WTC11 (cell line): ENCODE results near the gene KLK3.

ENCODE experiments used
- MAX ChIP-seq: sonication (generic); formaldehyde crosslinking; IDR thresholded peaks from 2 replicates; pipeline ENCODE4 v1.8.0; 2022; ENCODE audit warnings: mild to moderate bottlenecking, missing genetic modification reagents
- TF ChIP-seq, protein P1 (sequence below): sonication (generic); formaldehyde crosslinking; IDR thresholded peaks from 2 replicates; pipeline ENCODE4 v1.8.1; 2023; ENCODE audit warnings: mild to moderate bottlenecking, missing genetic modification reagents
- TF ChIP-seq, protein P2 (sequence below): sonication (generic); formaldehyde crosslinking; conservative IDR thresholded peaks from 2 replicates; pipeline ENCODE4 v1.8.1; 2022; ENCODE audit warnings: mild to moderate bottlenecking, missing genetic modification reagents

DNA sequence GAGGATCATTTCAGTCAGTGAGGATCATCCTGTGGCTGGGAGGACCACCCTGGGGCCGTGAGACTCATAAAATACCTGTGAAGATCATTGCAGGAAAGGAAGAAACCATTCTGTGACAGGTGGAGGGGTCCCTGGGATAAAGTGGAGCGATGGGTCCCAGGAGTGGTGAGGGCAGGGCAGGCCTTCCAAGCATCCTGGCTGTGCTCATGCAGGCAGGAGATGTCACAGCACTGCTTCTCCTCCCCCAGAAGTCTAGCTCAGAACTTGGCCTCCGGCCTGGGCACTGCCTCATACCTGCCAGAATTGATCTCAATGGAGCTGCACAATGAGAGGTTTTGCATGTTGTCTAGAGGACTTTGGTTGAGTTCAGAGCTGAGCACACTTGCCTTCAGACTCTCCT lies 42.2 kb upstream of the KLK3 start:
- TF ChIP-seq, protein P1, sequence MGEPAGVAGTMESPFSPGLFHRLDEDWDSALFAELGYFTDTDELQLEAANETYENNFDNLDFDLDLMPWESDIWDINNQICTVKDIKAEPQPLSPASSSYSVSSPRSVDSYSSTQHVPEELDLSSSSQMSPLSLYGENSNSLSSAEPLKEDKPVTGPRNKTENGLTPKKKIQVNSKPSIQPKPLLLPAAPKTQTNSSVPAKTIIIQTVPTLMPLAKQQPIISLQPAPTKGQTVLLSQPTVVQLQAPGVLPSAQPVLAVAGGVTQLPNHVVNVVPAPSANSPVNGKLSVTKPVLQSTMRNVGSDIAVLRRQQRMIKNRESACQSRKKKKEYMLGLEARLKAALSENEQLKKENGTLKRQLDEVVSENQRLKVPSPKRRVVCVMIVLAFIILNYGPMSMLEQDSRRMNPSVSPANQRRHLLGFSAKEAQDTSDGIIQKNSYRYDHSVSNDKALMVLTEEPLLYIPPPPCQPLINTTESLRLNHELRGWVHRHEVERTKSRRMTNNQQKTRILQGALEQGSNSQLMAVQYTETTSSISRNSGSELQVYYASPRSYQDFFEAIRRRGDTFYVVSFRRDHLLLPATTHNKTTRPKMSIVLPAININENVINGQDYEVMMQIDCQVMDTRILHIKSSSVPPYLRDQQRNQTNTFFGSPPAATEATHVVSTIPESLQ (CRISPR knock-in tag), result no peak
- no peak for TF ChIP-seq MAX (CRISPR knock-in tag)
- TF ChIP-seq, protein P2, sequence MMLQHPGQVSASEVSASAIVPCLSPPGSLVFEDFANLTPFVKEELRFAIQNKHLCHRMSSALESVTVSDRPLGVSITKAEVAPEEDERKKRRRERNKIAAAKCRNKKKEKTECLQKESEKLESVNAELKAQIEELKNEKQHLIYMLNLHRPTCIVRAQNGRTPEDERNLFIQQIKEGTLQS (CRISPR knock-in tag), result no peak
